Smooth muscle cell (in vitro differentiated cells): ENCODE measurements around the gene RACK1. TPM values are rescaled to one million over a fixed set of nuclear protein-coding genes. Genes with fewer than 3 reads are reported as not detected.

ENCODE experiments used
- DNase-seq: peaks from one replicate; lab custom pipeline; 2025; ENCODE audit not compliant: unreplicated experiment; lab: John Stamatoyannopoulos, UW
- H2AFZ ChIP-seq: fragments of 200-600 bp; sonication (generic); 2 replicates; pipeline ENCODE4 v1.6.0; 2016; ENCODE audit warnings: antibody characterized with exemption, low read depth, mild to moderate bottlenecking
- H3F3A ChIP-seq: fragments of 200-600 bp; sonication (generic); 2 replicates; pipeline ENCODE4 v1.6.0; 2017; ENCODE audit warnings: antibody characterized with exemption, low read depth
- H3K27ac ChIP-seq: fragments of 200-600 bp; sonication (generic); 2 replicates; pipeline ENCODE4 v1.5.1; 2016; ENCODE audit warnings: low read depth, mild to moderate bottlenecking
- H3K27me3 ChIP-seq: fragments of 200-600 bp; sonication (generic); 2 replicates; pipeline ENCODE4 v1.6.1; 2016; ENCODE audit warnings: low read depth, mild to moderate bottlenecking
- H3K36me3 ChIP-seq: fragments of 200-600 bp; sonication (generic); 2 replicates; pipeline ENCODE4 v1.5.1; 2016; ENCODE audit warnings: low read depth
- H3K4me1 ChIP-seq: fragments of 200-600 bp; sonication (generic); 2 replicates; pipeline ENCODE4 v1.5.1; 2016; ENCODE audit warnings: low read depth
- H3K4me2 ChIP-seq: fragments of 200-600 bp; sonication (generic); 2 replicates; pipeline ENCODE4 v1.6.0; 2016; ENCODE audit warnings: mild to moderate bottlenecking
- H3K4me3 ChIP-seq: fragments of 200-600 bp; sonication (generic); 2 replicates; pipeline ENCODE4 v1.5.1; 2016; ENCODE audit warnings: mild to moderate bottlenecking
- H3K79me2 ChIP-seq: fragments of 200-600 bp; sonication (generic); 2 replicates; pipeline ENCODE4 v1.6.0; 2016; ENCODE audit warnings: low read depth, mild to moderate bottlenecking
- H3K9ac ChIP-seq: fragments of 200-600 bp; sonication (generic); 2 replicates; pipeline ENCODE4 v1.6.0; 2016; ENCODE audit warnings: low read depth
- H3K9me3 ChIP-seq: fragments of 200-600 bp; sonication (generic); replicated peaks from 2 replicates; pipeline ENCODE4 v1.5.1; 2016; ENCODE audit warnings: low read depth
- H4K20me1 ChIP-seq: fragments of 200-600 bp; sonication (generic); 2 replicates; pipeline ENCODE4 v1.6.0; 2016; ENCODE audit warnings: low read depth
- CTCF ChIP-seq: fragments of 200-600 bp; sonication (generic); IDR thresholded peaks from 2 replicates; pipeline ENCODE4 v1.5.1; 2017; ENCODE audit warnings: borderline replicate concordance, mild to moderate bottlenecking, antibody characterized with exemption; ENCODE audit not compliant: insufficient read depth, poor library complexity, severe bottlenecking
- WGBS: methylation state at CpG from one replicate; pipeline ENCODE4 v1.1.7; 2016; ENCODE audit warnings: low lambda C conversion rate; 5-methylcytosine and 5-hydroxymethylcytosine counted together
- polyA plus RNA-seq: library from polyadenylated mRNA; unstranded; fragments of >200 nt; fragmentation: Nextera tagmentation; extraction: Ambion mirVana; gene quantifications from 2 replicates; pipeline ENCODE4 v1.2.1, GENCODE V29; 2016
- total RNA-seq: library from RNA; depleted of rRNA; stranded (reverse); fragments of >200 nt; gene quantifications from 2 replicates; pipeline ENCODE4 v1.2.3, GENCODE V29; 2014

Gene RACK1
- total and polyA plus RNA-seq, 2 experiments from 2014 or later: 617 to 2,098 TPM

- Histone ChIP-seq H3K4me3 (no peak overlapping the region), H3K4me2 (no peak overlapping the region), H3K9me3 (no peaks in the 10 kb centered on the region), H3K27ac (no peak overlapping the region), H2AFZ (no peak overlapping the region), H3K27me3 (no peaks in the 10 kb centered on the region), H3F3A (peaks cover 26% of the 10 kb centered on the region), H3K79me2 (peaks cover 24% of the 10 kb centered on the region), H3K9ac (no peak overlapping the region), H3K4me1 (no peaks in the 10 kb centered on the region), H3K36me3 (no peaks in the 10 kb centered on the region), H4K20me1 (peaks cover 18% of the 10 kb centered on the region)
- no peak for TF ChIP-seq CTCF
- no peak for DNase-seq
- over 99% methylated on average over 7 of the region's 7 CpGs for WGBS
Measured at GRCh38 chr5:181231432-181231831, 12.3 kb downstream of the RACK1 start.

GRCh38 chr5:181230551-181230950, 13.2 kb downstream of the RACK1 start:
- Histone ChIP-seq H3K27ac (no peak overlapping the region), H3K9me3 (no peaks in the 10 kb centered on the region), H3K27me3 (no peaks in the 10 kb centered on the region), H3K36me3 (no peaks in the 10 kb centered on the region), H3K4me1 (no peaks in the 10 kb centered on the region), H3F3A (peaks cover 18% of the 10 kb centered on the region), H3K4me2 (no peak overlapping the region), H3K4me3 (no peak overlapping the region), H3K9ac (no peak overlapping the region), H3K79me2 (peaks cover 32% of the 10 kb centered on the region), H4K20me1 (peaks cover 10% of the 10 kb centered on the region), H2AFZ (no peak overlapping the region)
- WGBS: 94% methylated on average over 6 of the region's 6 CpGs
- no peak for TF ChIP-seq CTCF
- DNase-seq: no peak

- TF ChIP-seq CTCF: no peak
- Histone ChIP-seq H3K9ac (no peak overlapping the region), H3K4me1 (no peaks in the 10 kb centered on the region), H3K4me3 (no peak overlapping the region), H3K27ac (no peak overlapping the region), H3K9me3 (no peaks in the 10 kb centered on the region), H3K79me2 (peaks cover 32% of the 10 kb centered on the region), H2AFZ (no peak overlapping the region), H4K20me1 (peaks cover 4% of the 10 kb centered on the region), H3F3A (peaks cover 13% of the 10 kb centered on the region), H3K36me3 (no peaks in the 10 kb centered on the region), H3K27me3 (no peaks in the 10 kb centered on the region), H3K4me2 (no peak overlapping the region)
- no peak for DNase-seq
- 98% methylated on average over 13 of the region's 13 CpGs for WGBS
Measured at GRCh38 chr5:181229996-181230395, 13.7 kb downstream of the RACK1 start.
